ENCODE measurements around the gene HNRNPA2B1.

The HNRNPA2B1 gene

GRCh38 chr7:26160896-26161295 is 39.6 kb downstream of the HNRNPA2B1 start:
- Histone ChIP-seq H3K36me3 (replicated peaks; ENCODE audit: insufficient read depth, low read length) (no peaks in the 10 kb centered on the region), H3K79me2 (ENCODE audit: low read length) (peaks cover 76% of the 10 kb centered on the region), H3F3A (ENCODE audit: insufficient read depth, low read length) (peaks cover 20% of the 10 kb centered on the region), H3K27me3 (replicated peaks; ENCODE audit: insufficient read depth, low read length) (no peaks in the 10 kb centered on the region), H4K20me1 (ENCODE audit: insufficient read depth, low read length) (no peaks in the 10 kb centered on the region), H3K27ac (ENCODE audit: low read length) (no peak overlapping the region), H3K4me1 (ENCODE audit: low read length) (peaks cover 26% of the 10 kb centered on the region), H3K9ac (ENCODE audit: low read length) (no peak overlapping the region), H3K4me2 (ENCODE audit: low read depth, low read length) (no peak overlapping the region), H3K4me3 (ENCODE audit: low read length) (no peak overlapping the region), H3K9me2 (replicated peaks; ENCODE audit: insufficient read depth, low read length) (no peaks in the 10 kb centered on the region), H2AFZ (ENCODE audit: low read length) (no peak overlapping the region), H3K9me3 (replicated peaks; ENCODE audit: insufficient read depth, low read length) (no peaks in the 10 kb centered on the region)
- TF ChIP-seq EZH2phosphoT487 (IDR thresholded peaks at IDR 0.05; ENCODE audit: low read length), result no peak
- TF ChIP-seq EZH2 (optimal IDR thresholded peaks at IDR 0.05; ENCODE audit: low read depth, low read length), result no peak
- no peak for DNase-seq

GRCh38 chr7:26159243-26159642 is 41.3 kb downstream of the HNRNPA2B1 start:
- peaks cover 32% of the 10 kb centered on the region for H3F3A ChIP-seq (ENCODE audit: insufficient read depth, low read length)
- no peak for DNase-seq
- peaks cover 41% of the 10 kb centered on the region for H3K4me1 ChIP-seq (ENCODE audit: low read length)
- no peaks in the 10 kb centered on the region for H4K20me1 ChIP-seq (ENCODE audit: insufficient read depth, low read length)
- no peak overlapping the region for H3K27ac ChIP-seq (ENCODE audit: low read length)
- H3K4me3 ChIP-seq (ENCODE audit: low read length), result no peak overlapping the region
- peaks cover 88% of the 10 kb centered on the region for H3K79me2 ChIP-seq (ENCODE audit: low read length)
- no peak overlapping the region for H3K9ac ChIP-seq (ENCODE audit: low read length)
- H3K27me3 ChIP-seq (replicated peaks; ENCODE audit: insufficient read depth, low read length), result no peaks in the 10 kb centered on the region
- no peaks in the 10 kb centered on the region for H3K9me2 ChIP-seq (replicated peaks; ENCODE audit: insufficient read depth, low read length)
- H2AFZ ChIP-seq (ENCODE audit: low read length), result no peak overlapping the region
- no peaks in the 10 kb centered on the region for H3K36me3 ChIP-seq (replicated peaks; ENCODE audit: insufficient read depth, low read length)
- H3K4me2 ChIP-seq (ENCODE audit: low read depth, low read length), result peak overlapping the region; percentile 8; the same call in 1 of the 2 replicates
- TF ChIP-seq EZH2 (optimal IDR thresholded peaks at IDR 0.05; ENCODE audit: low read depth, low read length) (no peak), CTCF (IDR thresholded peaks at IDR 0.05; ENCODE audit: low read length) (no peak), EZH2phosphoT487 (IDR thresholded peaks at IDR 0.05; ENCODE audit: low read length) (no peak)
- H3K9me3 ChIP-seq (replicated peaks; ENCODE audit: insufficient read depth, low read length), result no peaks in the 10 kb centered on the region

- Histone ChIP-seq H3K9me2 (replicated peaks; ENCODE audit: insufficient read depth, low read length) (no peaks in the 10 kb centered on the region), H3K4me2 (ENCODE audit: low read depth, low read length) (peak overlapping the region; percentile 85), H3K4me3 (ENCODE audit: low read length) (peak overlapping the region; percentile 44), H4K20me1 (ENCODE audit: insufficient read depth, low read length) (no peaks in the 10 kb centered on the region), H3K27ac (ENCODE audit: low read length) (peak overlapping the region; percentile 84), H3K9ac (ENCODE audit: low read length) (peak overlapping the region; percentile 43; the same call in 1 of the 2 replicates), H3K27me3 (replicated peaks; ENCODE audit: insufficient read depth, low read length) (no peaks in the 10 kb centered on the region), H3K36me3 (replicated peaks; ENCODE audit: insufficient read depth, low read length) (no peaks in the 10 kb centered on the region), H2AFZ (ENCODE audit: low read length) (no peak overlapping the region), H3K79me2 (ENCODE audit: low read length) (peaks cover 91% of the 10 kb centered on the region), H3K4me1 (ENCODE audit: low read length) (peaks cover 43% of the 10 kb centered on the region), H3F3A (ENCODE audit: insufficient read depth, low read length) (peaks cover 41% of the 10 kb centered on the region), H3K9me3 (replicated peaks; ENCODE audit: insufficient read depth, low read length) (no peaks in the 10 kb centered on the region)
- TF ChIP-seq EZH2 (optimal IDR thresholded peaks at IDR 0.05; ENCODE audit: low read depth, low read length), result no peak
- no peak for TF ChIP-seq EZH2phosphoT487 (IDR thresholded peaks at IDR 0.05; ENCODE audit: low read length)
- no peak for DNase-seq
Observed at GRCh38 chr7:26157520-26158105, 42.9 kb downstream of the HNRNPA2B1 start.

- Histone ChIP-seq H3K79me2 (ENCODE audit: low read length) (peaks cover 85% of the 10 kb centered on the region), H3K4me2 (ENCODE audit: low read depth, low read length) (peak overlapping the region; percentile 85), H3F3A (ENCODE audit: insufficient read depth, low read length) (peaks cover 41% of the 10 kb centered on the region), H3K27me3 (replicated peaks; ENCODE audit: insufficient read depth, low read length) (no peaks in the 10 kb centered on the region), H3K4me1 (ENCODE audit: low read length) (peaks cover 43% of the 10 kb centered on the region), H3K36me3 (replicated peaks; ENCODE audit: insufficient read depth, low read length) (no peaks in the 10 kb centered on the region), H3K27ac (ENCODE audit: low read length) (peak overlapping the region; percentile 84), H3K9me3 (replicated peaks; ENCODE audit: insufficient read depth, low read length) (no peaks in the 10 kb centered on the region), H3K4me3 (ENCODE audit: low read length) (peak overlapping the region; percentile 44), H2AFZ (ENCODE audit: low read length) (no peak overlapping the region), H3K9ac (ENCODE audit: low read length) (peak overlapping the region; percentile 43), H4K20me1 (ENCODE audit: insufficient read depth, low read length) (no peaks in the 10 kb centered on the region), H3K9me2 (replicated peaks; ENCODE audit: insufficient read depth, low read length) (no peaks in the 10 kb centered on the region)
- peak; percentile 91 for DNase-seq
- no peak for TF ChIP-seq CTCF (IDR thresholded peaks at IDR 0.05; ENCODE audit: low read length)
- no peak for TF ChIP-seq EZH2phosphoT487 (IDR thresholded peaks at IDR 0.05; ENCODE audit: low read length)
- no peak for TF ChIP-seq EZH2 (optimal IDR thresholded peaks at IDR 0.05; ENCODE audit: low read depth, low read length)
Observed at GRCh38 chr7:26156451-26157420, 43.8 kb downstream of the HNRNPA2B1 start.

All from MM.1S (cell line).